Neuronal stem cell (in vitro differentiated cells): Measurements from ENCODE around the gene GPR137B.

Source experiments
- DNase-seq: peaks from one replicate; pipeline ENCODE4 v3.0.0-alpha.2; 2013; ENCODE audit warnings: low spot score
- H2AFZ ChIP-seq: one replicate; pipeline ENCODE4 v1.6.1; 2013; ENCODE audit warnings: mild to moderate bottlenecking, low read length, inconsistent platforms
- H2AK5ac ChIP-seq: 2 replicates; pipeline ENCODE4 v1.6.1; 2013; ENCODE audit warnings: low read depth, mild to moderate bottlenecking, inconsistent platforms, low read length, moderate library complexity, mixed read lengths
- H2BK120ac ChIP-seq: 2 replicates; pipeline ENCODE4 v1.6.1; 2013; ENCODE audit warnings: low read depth, mild to moderate bottlenecking, inconsistent platforms, low read length, moderate library complexity, mixed read lengths
- H2BK12ac ChIP-seq: one replicate; pipeline ENCODE4 v1.6.1; 2013; ENCODE audit warnings: low read length, inconsistent platforms
- H2BK15ac ChIP-seq: 2 replicates; pipeline ENCODE4 v1.6.1; 2013; ENCODE audit warnings: mild to moderate bottlenecking, low read length, inconsistent platforms, mixed read lengths
- H2BK5ac ChIP-seq: one replicate; pipeline ENCODE4 v1.6.1; 2013; ENCODE audit warnings: inconsistent platforms, mild to moderate bottlenecking, low read length, moderate library complexity
- H3K14ac ChIP-seq: one replicate; pipeline ENCODE4 v1.6.1; 2013; ENCODE audit warnings: low read length, inconsistent platforms
- H3K18ac ChIP-seq: 2 replicates; pipeline ENCODE4 v1.6.1; 2013; ENCODE audit warnings: low read length, inconsistent platforms
- H3K23ac ChIP-seq: 2 replicates; pipeline ENCODE4 v1.6.1; 2013; ENCODE audit warnings: low read depth, mild to moderate bottlenecking, mixed read lengths, low read length, inconsistent platforms; ENCODE audit not compliant: poor library complexity
- H3K27ac ChIP-seq: replicated peaks from 3 replicates; pipeline ENCODE4 v1.5.1; 2013; ENCODE audit warnings: low read length, inconsistent platforms
- H3K27me3 ChIP-seq, 3 experiments: 2 replicates each; pipeline ENCODE4 v1.6.1; 2013; ENCODE audit warnings: low read length in 3 of 3, mild to moderate bottlenecking in 2 of 3, inconsistent platforms in 1 of 3, low read depth in 1 of 3, mixed read lengths in 1 of 3, moderate library complexity in 1 of 3; ENCODE audit not compliant: control insufficient read depth in 3 of 3, insufficient read depth in 3 of 3
- H3K36me3 ChIP-seq, 2 donors: replicated peaks in 1 of 2; 2 replicates each; pipeline ENCODE4 v1.6.1; 2013; ENCODE audit warnings: low read length in 2 of 2; ENCODE audit not compliant: control insufficient read depth in 2 of 2, insufficient read depth in 2 of 2
- H3K4ac ChIP-seq: 2 replicates; pipeline ENCODE4 v1.6.1; 2013; ENCODE audit warnings: inconsistent platforms, mild to moderate bottlenecking, low read length, moderate library complexity
- H3K4me1 ChIP-seq, 2 donors: 1 replicate in 1 of 2; 2 replicates in 1 of 2; pipeline ENCODE4 v1.6.1; 2013; ENCODE audit warnings: low read length in 2 of 2, low read depth in 1 of 2; ENCODE audit not compliant: control insufficient read depth in 2 of 2, insufficient read depth in 1 of 2
- H3K4me2 ChIP-seq: one replicate; pipeline ENCODE4 v1.6.1; 2013; ENCODE audit warnings: mild to moderate bottlenecking, low read length, inconsistent platforms; ENCODE audit not compliant: insufficient read depth, poor library complexity, severe bottlenecking
- H3K4me3 ChIP-seq, 2 donors: 2 replicates each; pipeline ENCODE4 v1.5.1; 2013; ENCODE audit warnings: low read length in 2 of 2, mild to moderate bottlenecking in 2 of 2, inconsistent platforms in 1 of 2, moderate library complexity in 1 of 2
- H3K79me1 ChIP-seq: one replicate; pipeline ENCODE4 v1.6.1; 2013; ENCODE audit warnings: low read depth, mild to moderate bottlenecking, inconsistent platforms, low read length, moderate library complexity
- H3K9ac ChIP-seq: one replicate; pipeline ENCODE4 v1.6.1; 2013; ENCODE audit warnings: mild to moderate bottlenecking, low read depth, low read length, inconsistent platforms; ENCODE audit not compliant: poor library complexity
- H3K9me3 ChIP-seq, 2 donors: replicated peaks in 1 of 2; 2 replicates each; pipeline versions ENCODE3 to v1.6.1; 2013; ENCODE audit warnings: low read length in 2 of 2, mild to moderate bottlenecking in 2 of 2, inconsistent platforms in 1 of 2, low read depth in 1 of 2, mixed read lengths in 1 of 2, moderate library complexity in 1 of 2; ENCODE audit not compliant: control insufficient read depth in 2 of 2, insufficient read depth in 1 of 2
- H4K8ac ChIP-seq: one replicate; pipeline ENCODE4 v1.6.1; 2013; ENCODE audit warnings: low read depth, mild to moderate bottlenecking, inconsistent platforms, low read length, moderate library complexity
- H4K91ac ChIP-seq: one replicate; pipeline ENCODE4 v1.6.1; 2013; ENCODE audit warnings: low read length, low read depth, mild to moderate bottlenecking, inconsistent platforms; ENCODE audit not compliant: poor library complexity
- WGBS, 2 donors: extraction: QIAGEN DNeasy Blood & Tissue Kit; methylation state at CpG; one replicate each; pipeline ENCODE4 v1.1.7; 2013; ENCODE audit warnings: missing lambda C conversion rate in 2 of 2, mixed read lengths in 1 of 2; ENCODE audit not compliant: insufficient read length in 2 of 2, insufficient replicate concordance in 1 of 2; ENCODE audit errors: extremely low coverage in 2 of 2; 5-methylcytosine and 5-hydroxymethylcytosine counted together

GPR137B gene

DNA sequence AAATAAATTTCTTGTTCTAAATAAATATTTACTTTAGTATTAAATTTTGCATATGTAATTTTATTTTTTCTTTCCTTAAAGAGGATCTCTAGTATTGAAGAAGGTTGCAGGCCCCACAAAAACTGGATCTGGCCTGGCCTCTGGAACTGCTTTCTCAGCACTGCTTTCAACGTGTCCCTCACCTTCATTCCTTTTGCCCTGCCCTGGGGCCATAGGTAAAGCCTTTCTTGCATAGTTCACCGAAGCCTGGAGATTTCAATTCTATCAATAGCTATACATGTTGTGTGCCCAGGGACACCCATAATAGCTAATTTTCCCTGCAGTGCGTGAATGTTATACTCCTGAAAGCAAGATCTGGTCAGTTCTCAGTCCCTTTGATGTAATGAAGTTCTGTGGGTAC is 12.0 kb upstream of the GPR137B start:
- Histone ChIP-seq H4K91ac (no peak overlapping the region), H2BK120ac (no peak overlapping the region), H2AK5ac (no peak overlapping the region), H2BK5ac (no peak overlapping the region), H3K4me1 (peaks cover 9% of the 10 kb centered on the region in 2 donors), H3K18ac (no peak overlapping the region), H3K9me3 (no peaks in the 10 kb centered on the region), H2BK12ac (no peak overlapping the region), H3K4ac (no peak overlapping the region), H3K9ac (no peak overlapping the region), H3K27me3 (peaks cover 0 to 5% (median 0%) of the 10 kb centered on the region in 3 experiments), H3K23ac (no peak overlapping the region), H3K27ac (no peak overlapping the region), H3K4me2 (no peak overlapping the region), H3K36me3 (no peaks in the 10 kb centered on the region), H2BK15ac (no peak overlapping the region), H3K79me1 (no peaks in the 10 kb centered on the region), H3K4me3 (no peak overlapping the region), H3K14ac (no peak overlapping the region), H2AFZ (no peak overlapping the region), H4K8ac (no peak overlapping the region)
- no CpG with 5 or more reads among the region's 3 CpGs for WGBS, 2 donors
- no peak for DNase-seq

DNA sequence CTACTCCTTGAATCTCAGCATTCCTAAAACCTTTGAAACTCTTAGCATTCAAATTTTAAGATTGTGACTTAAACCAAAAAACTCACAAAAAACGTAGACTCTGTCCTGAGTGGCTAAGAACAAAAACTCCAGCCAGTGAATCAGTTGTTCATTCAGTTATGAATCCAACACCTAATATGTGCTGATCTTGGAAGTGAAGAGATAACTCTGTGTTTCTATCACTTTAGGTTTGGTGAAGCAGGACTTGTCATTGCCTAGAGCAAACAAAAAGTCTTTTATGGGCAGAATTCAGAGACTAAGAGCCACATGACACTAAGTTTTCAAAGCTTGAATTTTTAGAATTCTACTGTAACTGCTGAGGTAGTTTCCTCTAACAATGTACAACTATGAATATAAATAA is 10.4 kb upstream of the GPR137B start:
- H3K4ac ChIP-seq: no peak overlapping the region
- H3K27ac ChIP-seq: no peak overlapping the region
- H3K9ac ChIP-seq: no peak overlapping the region
- no peak overlapping the region for H2BK120ac ChIP-seq
- H2AK5ac ChIP-seq: no peak overlapping the region
- H3K23ac ChIP-seq: no peak overlapping the region
- no peak overlapping the region for H2AFZ ChIP-seq
- H4K91ac ChIP-seq: no peak overlapping the region
- peaks cover 9% of the 10 kb centered on the region in 2 donors for H3K4me1 ChIP-seq
- no CpG with 5 or more reads among the region's 1 CpG for WGBS, 2 donors
- no peaks in the 10 kb centered on the region for H3K79me1 ChIP-seq
- H3K18ac ChIP-seq: no peak overlapping the region
- H4K8ac ChIP-seq: no peak overlapping the region
- DNase-seq: no peak
- H2BK15ac ChIP-seq: no peak overlapping the region
- no peak overlapping the region for H3K4me3 ChIP-seq
- no peak overlapping the region for H3K4me2 ChIP-seq
- H3K14ac ChIP-seq: no peak overlapping the region
- H2BK5ac ChIP-seq: no peak overlapping the region
- H2BK12ac ChIP-seq: no peak overlapping the region
- peaks cover 0 to 5% (median 0%) of the 10 kb centered on the region in 3 experiments for H3K27me3 ChIP-seq
- no peaks in the 10 kb centered on the region for H3K36me3 ChIP-seq
- H3K9me3 ChIP-seq: no peaks in the 10 kb centered on the region

DNA sequence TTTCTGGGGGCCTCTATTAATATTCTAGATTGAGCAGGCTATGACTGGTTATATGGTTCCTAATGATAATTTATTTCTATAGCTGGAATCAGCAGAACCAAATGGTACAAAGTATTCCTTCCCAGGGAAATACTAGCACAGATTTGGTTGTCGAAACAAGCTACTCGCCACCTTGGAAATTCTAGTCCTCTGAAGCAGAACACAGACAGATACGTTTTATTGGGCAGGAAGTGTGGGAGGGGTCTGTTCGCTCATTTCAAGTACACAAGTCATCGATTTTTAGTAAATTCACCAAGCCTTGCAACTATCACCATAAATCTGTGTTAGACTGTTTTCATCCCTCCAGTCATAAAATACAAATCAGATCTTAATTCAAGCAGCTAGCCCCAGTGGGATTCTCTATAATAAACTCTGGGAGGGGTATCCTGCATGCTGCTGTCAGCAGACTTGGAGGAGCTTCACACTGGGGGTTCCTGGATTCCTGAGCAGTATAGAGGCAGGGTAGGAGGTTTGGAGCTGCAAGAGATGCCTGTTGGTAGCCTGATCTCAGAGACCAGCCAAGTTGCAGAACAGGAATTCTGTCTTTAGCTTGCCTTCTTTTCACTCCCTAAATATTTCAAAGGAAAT is 9.8 kb upstream of the GPR137B start:
- no peaks in the 10 kb centered on the region for H3K79me1 ChIP-seq
- no peak overlapping the region for H2BK5ac ChIP-seq
- H3K9me3 ChIP-seq: no peaks in the 10 kb centered on the region
- no peak overlapping the region for H2AK5ac ChIP-seq
- no peak overlapping the region for H2AFZ ChIP-seq
- no CpG with 5 or more reads among the region's 5 CpGs for WGBS, 2 donors
- no peak overlapping the region for H3K4ac ChIP-seq
- no peak overlapping the region for H3K23ac ChIP-seq
- no peak for DNase-seq
- no peak overlapping the region for H3K9ac ChIP-seq
- peaks cover 0 to 5% (median 0%) of the 10 kb centered on the region in 3 experiments for H3K27me3 ChIP-seq
- no peak overlapping the region for H3K27ac ChIP-seq
- no peak overlapping the region for H3K4me3 ChIP-seq
- H4K91ac ChIP-seq: no peak overlapping the region
- no peak overlapping the region for H3K4me2 ChIP-seq
- H2BK120ac ChIP-seq: no peak overlapping the region
- H3K14ac ChIP-seq: no peak overlapping the region
- no peak overlapping the region for H2BK15ac ChIP-seq
- H4K8ac ChIP-seq: no peak overlapping the region
- no peak overlapping the region for H2BK12ac ChIP-seq
- H3K36me3 ChIP-seq: no peaks in the 10 kb centered on the region
- H3K4me1 ChIP-seq: peaks cover 9% of the 10 kb centered on the region in 2 donors
- H3K18ac ChIP-seq: no peak overlapping the region

DNA sequence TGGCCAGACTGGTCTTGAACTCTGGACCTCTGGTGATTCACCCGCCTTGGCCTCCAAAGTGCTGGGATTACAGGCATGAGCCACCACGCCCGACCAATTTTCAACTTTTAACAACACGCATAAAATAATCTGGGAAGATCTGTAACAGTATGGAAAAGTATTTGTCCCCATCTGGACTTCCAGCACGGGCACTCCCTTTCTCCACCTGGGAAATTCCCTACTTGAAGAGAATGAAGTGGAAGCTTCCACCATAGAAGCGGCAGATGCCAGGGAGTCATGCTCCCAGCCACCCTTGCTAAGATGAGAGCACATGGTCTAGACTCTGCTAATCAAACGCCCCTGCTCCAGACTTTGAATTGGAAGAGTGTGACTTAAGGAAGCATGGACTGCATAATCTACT is 9.0 kb upstream of the GPR137B start:
- H3K4me2 ChIP-seq: no peak overlapping the region
- no peak overlapping the region for H2BK12ac ChIP-seq
- H2AK5ac ChIP-seq: no peak overlapping the region
- H3K27me3 ChIP-seq: peaks cover 0 to 11% (median 0%) of the 10 kb centered on the region in 3 experiments
- no peaks in the 10 kb centered on the region for H3K9me3 ChIP-seq
- no peak for DNase-seq
- H4K91ac ChIP-seq: no peak overlapping the region
- H3K4me1 ChIP-seq: peaks cover 9% of the 10 kb centered on the region in 2 donors
- H3K14ac ChIP-seq: no peak overlapping the region
- H3K23ac ChIP-seq: no peak overlapping the region
- H3K9ac ChIP-seq: no peak overlapping the region
- H2BK120ac ChIP-seq: no peak overlapping the region
- H2AFZ ChIP-seq: no peak overlapping the region
- H4K8ac ChIP-seq: no peak overlapping the region
- no peak overlapping the region for H3K27ac ChIP-seq
- H3K79me1 ChIP-seq: no peaks in the 10 kb centered on the region
- H2BK15ac ChIP-seq: no peak overlapping the region
- H3K4ac ChIP-seq: no peak overlapping the region
- H3K18ac ChIP-seq: no peak overlapping the region
- H3K4me3 ChIP-seq: no peak overlapping the region
- H3K36me3 ChIP-seq: no peaks in the 10 kb centered on the region
- no CpG with 5 or more reads among the region's 7 CpGs for WGBS, 2 donors
- H2BK5ac ChIP-seq: no peak overlapping the region
